PFSK-1 (cell line): ENCODE results near the gene PLXND1.

Experiments
- POLR2AphosphoS5 ChIP-seq: IDR thresholded peaks from 2 replicates; pipeline ENCODE4 v1.6.1; 2012; ENCODE audit warnings: low read depth, mild to moderate bottlenecking, control low read depth, low read length, moderate library complexity
- SIN3A ChIP-seq: IDR thresholded peaks from 2 replicates; pipeline ENCODE4 v1.6.1; 2012; ENCODE audit warnings: mild to moderate bottlenecking, low read length, moderate library complexity, borderline replicate concordance; ENCODE audit not compliant: insufficient read depth

GRCh38 chr3:129633751-129634481 is 27.4 kb upstream of the PLXND1 start:
- no peak for TF ChIP-seq SIN3A
- no peak for TF ChIP-seq POLR2AphosphoS5
